H9 (cell line): ENCODE results near the gene DPF3. TPM values are rescaled to one million over a fixed set of nuclear protein-coding genes. Genes with fewer than 3 reads are reported as not detected.

ENCODE experiments used
- DNase-seq: peaks from one replicate; pipeline ENCODE4 v3.0.0-alpha.2; 2017
- H2AFZ ChIP-seq: one replicate; pipeline ENCODE4 v1.6.1; 2013; ENCODE audit warnings: mild to moderate bottlenecking, low read length, control low read depth, moderate library complexity
- H2AK5ac ChIP-seq: 2 replicates; pipeline ENCODE4 v1.6.1; 2013; ENCODE audit warnings: low read length, control low read depth, mixed read lengths; ENCODE audit not compliant: insufficient read length
- H2BK120ac ChIP-seq: one replicate; pipeline ENCODE4 v1.6.1; 2013; ENCODE audit warnings: low read depth, mild to moderate bottlenecking, low read length, control low read depth, inconsistent platforms; ENCODE audit not compliant: poor library complexity, severe bottlenecking
- H2BK12ac ChIP-seq: 2 replicates; pipeline ENCODE4 v1.6.1; 2013; ENCODE audit warnings: low read length, control low read depth, mixed read lengths, low read depth; ENCODE audit not compliant: insufficient read length
- H2BK15ac ChIP-seq: 2 replicates; pipeline ENCODE4 v1.6.1; 2013; ENCODE audit warnings: low read depth, low read length, control low read depth
- H2BK20ac ChIP-seq: one replicate; pipeline ENCODE4 v1.6.1; 2013; ENCODE audit warnings: low read depth, mild to moderate bottlenecking, low read length, control low read depth, inconsistent platforms; ENCODE audit not compliant: poor library complexity, severe bottlenecking
- H2BK5ac ChIP-seq: 2 replicates; pipeline ENCODE4 v1.6.1; 2013; ENCODE audit warnings: low read length, control low read depth, mixed read lengths; ENCODE audit not compliant: insufficient read length
- H3K14ac ChIP-seq: 2 replicates; pipeline ENCODE4 v1.6.1; 2013; ENCODE audit warnings: low read length, control low read depth; ENCODE audit not compliant: insufficient read depth
- H3K18ac ChIP-seq: 2 replicates; pipeline ENCODE4 v1.6.1; 2013; ENCODE audit warnings: low read depth, mild to moderate bottlenecking, mixed read lengths, low read length, control low read depth; ENCODE audit not compliant: insufficient read length
- H3K23ac ChIP-seq: 2 replicates; pipeline ENCODE4 v1.6.1; 2013; ENCODE audit warnings: low read length, control low read depth, mixed read lengths, low read depth; ENCODE audit not compliant: insufficient read length
- H3K23me2 ChIP-seq: 2 replicates; pipeline ENCODE4 v1.6.1; 2013; ENCODE audit warnings: low read depth, mild to moderate bottlenecking, mixed read lengths, low read length, control low read depth; ENCODE audit not compliant: insufficient read length, poor library complexity, severe bottlenecking
- H3K27ac ChIP-seq: 2 replicates; pipeline ENCODE4 v1.5.1; 2013; ENCODE audit warnings: low read length, control low read depth, mixed read lengths, low read depth; ENCODE audit not compliant: insufficient read length
- H3K27me3 ChIP-seq: 2 replicates; pipeline ENCODE4 v1.6.1; 2013; ENCODE audit warnings: low read length, control low read depth, inconsistent platforms; ENCODE audit not compliant: insufficient read depth
- H3K4ac ChIP-seq: 2 replicates; pipeline ENCODE4 v1.6.1; 2013; ENCODE audit warnings: low read depth, mild to moderate bottlenecking, control low read depth, inconsistent platforms, low read length, moderate library complexity
- H3K4me1 ChIP-seq: 2 replicates; pipeline ENCODE4 v1.6.1; 2013; ENCODE audit warnings: low read length, control low read depth, inconsistent platforms; ENCODE audit not compliant: insufficient read depth
- H3K4me2 ChIP-seq: 2 replicates; pipeline ENCODE4 v1.6.1; 2013; ENCODE audit warnings: low read length, control low read depth, mixed read lengths; ENCODE audit not compliant: insufficient read length, insufficient read depth
- H3K56ac ChIP-seq: 2 replicates; pipeline ENCODE4 v1.6.1; 2013; ENCODE audit warnings: low read depth, mild to moderate bottlenecking, mixed read lengths, low read length, control low read depth; ENCODE audit not compliant: insufficient read length
- H3K79me1 ChIP-seq: 2 replicates; pipeline ENCODE4 v1.6.1; 2013; ENCODE audit warnings: low read depth, mild to moderate bottlenecking, moderate library complexity, low read length, control low read depth, inconsistent platforms; ENCODE audit not compliant: insufficient read depth, poor library complexity, severe bottlenecking
- H3K79me2 ChIP-seq: 2 replicates; pipeline ENCODE4 v1.6.1; 2013; ENCODE audit warnings: low read length, control low read depth, inconsistent platforms; ENCODE audit not compliant: insufficient read depth
- H3K9ac ChIP-seq: 2 replicates; pipeline ENCODE4 v1.6.1; 2013; ENCODE audit warnings: low read length, control low read depth, mixed read lengths; ENCODE audit not compliant: insufficient read length; ENCODE audit errors: extremely low read depth
- H3K9me3 ChIP-seq: one replicate; pipeline ENCODE4 v1.6.1; 2013; ENCODE audit warnings: low read depth, low read length, inconsistent platforms; ENCODE audit not compliant: control insufficient read depth
- H3T11ph ChIP-seq: one replicate; pipeline ENCODE4 v1.6.1; 2013; ENCODE audit warnings: mild to moderate bottlenecking, low read length, control low read depth, inconsistent platforms
- H4K20me1 ChIP-seq: one replicate; pipeline ENCODE4 v1.6.1; 2013; ENCODE audit not compliant: control insufficient read depth, insufficient read length, insufficient read depth
- H4K5ac ChIP-seq: 2 replicates; pipeline ENCODE4 v1.6.1; 2013; ENCODE audit warnings: low read depth, mild to moderate bottlenecking, mixed read lengths, low read length, control low read depth; ENCODE audit not compliant: insufficient read length
- H4K8ac ChIP-seq: replicated peaks from 2 replicates; pipeline ENCODE4 v1.6.1; 2013; ENCODE audit warnings: low read length, control low read depth, mixed read lengths, low read depth; ENCODE audit not compliant: insufficient read length
- H4K91ac ChIP-seq: 2 replicates; pipeline ENCODE4 v1.6.1; 2013; ENCODE audit warnings: low read depth, mild to moderate bottlenecking, moderate library complexity, mixed read lengths, low read length, control low read depth; ENCODE audit not compliant: insufficient read length
- H3K27ac Mint-ChIP-seq, 3 experiments: 2 replicates in 2 of 3; 3 replicates in 1 of 3; pipeline ENCODE4 v1.8.0; 2020 to 2021; ENCODE audit warnings: mixed read lengths in 3 of 3, mild to moderate bottlenecking in 1 of 3, moderate library complexity in 1 of 3
- H3K27me3 Mint-ChIP-seq: 2 replicates; pipeline ENCODE4 v1.8.0; 2021; ENCODE audit warnings: low read depth, mild to moderate bottlenecking, moderate library complexity, mixed read lengths
- H3K36me3 Mint-ChIP-seq, 3 experiments: 2 replicates in 2 of 3; 3 replicates in 1 of 3; pipeline ENCODE4 v1.8.0; 2020 to 2021; ENCODE audit warnings: low read depth in 3 of 3, mixed read lengths in 3 of 3; ENCODE audit not compliant: insufficient read depth in 1 of 3
- H3K4me1 Mint-ChIP-seq, 2 experiments: 2 replicates each; pipeline ENCODE4 v1.8.0; 2020; ENCODE audit warnings: mixed read lengths in 2 of 2
- H3K4me3 Mint-ChIP-seq, 2 experiments: 2 replicates in 1 of 2; 3 replicates in 1 of 2; pipeline ENCODE4 v1.8.0; 2020 to 2021; ENCODE audit warnings: mild to moderate bottlenecking in 2 of 2, mixed read lengths in 2 of 2, moderate library complexity in 1 of 2
- H3K9me3 Mint-ChIP-seq, 2 experiments: 2 replicates in 1 of 2; 3 replicates in 1 of 2; pipeline ENCODE4 v1.8.0; 2020; ENCODE audit warnings: mild to moderate bottlenecking in 2 of 2, mixed read lengths in 2 of 2, moderate library complexity in 1 of 2
- CTCF ChIP-seq: fragments of 200-600 bp; sonication (generic); conservative IDR thresholded peaks from 3 replicates; pipeline ENCODE4 v1.8.0; 2021; ENCODE audit warnings: antibody characterized with exemption, mild to moderate bottlenecking
- WGBS: extraction: QIAGEN DNeasy Blood & Tissue Kit; methylation state at CpG from one replicate; pipeline ENCODE4 v1.1.7; 2013; ENCODE audit warnings: missing lambda C conversion rate, low lambda C conversion rate, mixed read lengths; ENCODE audit not compliant: insufficient read length; ENCODE audit errors: extremely low coverage; 5-methylcytosine and 5-hydroxymethylcytosine counted together
- total RNA-seq: library from RNA; stranded (reverse); gene quantifications from 2 replicates; pipeline ENCODE4 v1.2.1, GENCODE V29; 2021

DPF3 gene
- total RNA-seq, 1 experiment from 2014 or later, result not detected

- H3K79me1 ChIP-seq, result no peaks in the 10 kb centered on the region
- H3K9me3 ChIP-seq, result no peaks in the 10 kb centered on the region
- no peak overlapping the region for H3K9ac ChIP-seq
- no peak overlapping the region for H3K14ac ChIP-seq
- Mint-ChIP-seq H3K27ac (0 out of 7 replicates have a peak overlapping the region, but pooled peaks of 1 of the 3 experiments have one; percentile 4), H3K36me3 (peaks cover 0 to 8% (median 1%) of the 10 kb centered on the region in 3 experiments; a peak in 4 of 7 replicates), H3K9me3 (no peaks in the 10 kb centered on the region), H3K27me3 (no peaks in the 10 kb centered on the region; the same call in 1 of the 2 replicates), H3K4me3 (no peak overlapping the region), H3K4me1 (peaks cover 14 to 17% of the 10 kb centered on the region in 2 experiments)
- no peaks in the 10 kb centered on the region for H3K79me2 ChIP-seq
- H2BK120ac ChIP-seq, result no peak overlapping the region
- H2AK5ac ChIP-seq, result no peak overlapping the region
- no peak overlapping the region for H3K4me2 ChIP-seq
- no CpG with 5 or more reads among the region's 7 CpGs for WGBS
- H2AFZ ChIP-seq, result no peak overlapping the region
- H3K23me2 ChIP-seq, result no peaks in the 10 kb centered on the region
- no peak overlapping the region for H2BK5ac ChIP-seq
- no peak overlapping the region for H2BK15ac ChIP-seq
- H3T11ph ChIP-seq, result no peak overlapping the region
- no peak overlapping the region for H4K8ac ChIP-seq
- H3K56ac ChIP-seq, result no peak overlapping the region
- no peak overlapping the region for H4K91ac ChIP-seq
- H4K5ac ChIP-seq, result no peak overlapping the region
- TF ChIP-seq CTCF, result no peak
- no peak overlapping the region for H3K27ac ChIP-seq
- no peak for DNase-seq
- no peak overlapping the region for H3K4ac ChIP-seq
- no peak overlapping the region for H3K23ac ChIP-seq
- no peak overlapping the region for H3K18ac ChIP-seq
- no peak overlapping the region for H2BK20ac ChIP-seq
- H2BK12ac ChIP-seq, result no peak overlapping the region
- peaks cover 4% of the 10 kb centered on the region; the same call in 1 of the 2 replicates for H3K4me1 ChIP-seq
- H4K20me1 ChIP-seq, result no peaks in the 10 kb centered on the region
- no peaks in the 10 kb centered on the region for H3K27me3 ChIP-seq
Measured at GRCh38 chr14:72932893-72933292, 39.0 kb upstream of the DPF3 start.
